ENCODE results near the gene TFPI.

GRCh38 chr2:187548656-187549055, 5.6 kb downstream of the TFPI start:
- TF ChIP-seq EZH2 (IDR thresholded peaks at IDR 0.05; ENCODE audit: low read length, unreplicated experiment) (no peak), EZH2phosphoT487 (IDR thresholded peaks at IDR 0.05; ENCODE audit: borderline replicate concordance, low read length) (no peak)
- TF ChIP-seq, protein P1, sequence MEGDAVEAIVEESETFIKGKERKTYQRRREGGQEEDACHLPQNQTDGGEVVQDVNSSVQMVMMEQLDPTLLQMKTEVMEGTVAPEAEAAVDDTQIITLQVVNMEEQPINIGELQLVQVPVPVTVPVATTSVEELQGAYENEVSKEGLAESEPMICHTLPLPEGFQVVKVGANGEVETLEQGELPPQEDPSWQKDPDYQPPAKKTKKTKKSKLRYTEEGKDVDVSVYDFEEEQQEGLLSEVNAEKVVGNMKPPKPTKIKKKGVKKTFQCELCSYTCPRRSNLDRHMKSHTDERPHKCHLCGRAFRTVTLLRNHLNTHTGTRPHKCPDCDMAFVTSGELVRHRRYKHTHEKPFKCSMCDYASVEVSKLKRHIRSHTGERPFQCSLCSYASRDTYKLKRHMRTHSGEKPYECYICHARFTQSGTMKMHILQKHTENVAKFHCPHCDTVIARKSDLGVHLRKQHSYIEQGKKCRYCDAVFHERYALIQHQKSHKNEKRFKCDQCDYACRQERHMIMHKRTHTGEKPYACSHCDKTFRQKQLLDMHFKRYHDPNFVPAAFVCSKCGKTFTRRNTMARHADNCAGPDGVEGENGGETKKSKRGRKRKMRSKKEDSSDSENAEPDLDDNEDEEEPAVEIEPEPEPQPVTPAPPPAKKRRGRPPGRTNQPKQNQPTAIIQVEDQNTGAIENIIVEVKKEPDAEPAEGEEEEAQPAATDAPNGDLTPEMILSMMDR (conservative IDR thresholded peaks at IDR 0.05; ENCODE audit: low read depth, low read length) = no peak

All from PC-3 (cell line).